Fibroblast of mammary gland (primary cell): ENCODE measurements around the gene SERPINA3.
A peak's percentile ranks its signal among the peaks of the same experiment; 100 is the strongest.

ENCODE experiments used
- DNase-seq: peaks from one replicate; pipeline ENCODE4 v3.0.0-alpha.2; 2010; ENCODE audit warnings: low read depth
- H3K4me3 ChIP-seq: 2 replicates; pipeline ENCODE4 v1.5.1; 2011; ENCODE audit warnings: low read depth, mild to moderate bottlenecking, low read length, moderate library complexity; ENCODE audit not compliant: control insufficient read depth
- TF ChIP-seq, protein P1 (sequence below): conservative IDR thresholded peaks from 2 replicates; pipeline ENCODE4 v1.5.1; 2011; ENCODE audit warnings: low read depth, low read length, inconsistent platforms; ENCODE audit not compliant: control insufficient read depth, insufficient read depth

The SERPINA3 gene

DNA sequence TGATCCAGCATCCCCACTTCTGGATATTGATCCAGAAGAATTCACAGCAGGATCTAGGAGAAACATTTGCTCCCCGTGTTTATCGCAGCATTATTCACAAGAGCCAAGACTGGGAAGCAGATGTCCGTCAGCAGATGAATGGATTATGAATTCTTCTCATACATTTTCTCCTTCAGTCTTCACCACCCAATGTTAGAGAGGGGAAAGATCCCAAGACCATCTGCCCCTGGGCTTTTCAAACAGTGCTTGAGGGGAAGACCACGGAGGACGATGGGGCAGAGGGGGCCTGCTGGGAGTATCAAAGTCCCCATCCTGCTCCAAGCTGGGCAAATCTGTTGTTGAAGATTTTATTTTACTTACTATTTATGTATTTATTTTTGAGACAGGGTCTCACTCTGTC is 41.1 kb downstream of the SERPINA3 start:
- TF ChIP-seq, protein P1, sequence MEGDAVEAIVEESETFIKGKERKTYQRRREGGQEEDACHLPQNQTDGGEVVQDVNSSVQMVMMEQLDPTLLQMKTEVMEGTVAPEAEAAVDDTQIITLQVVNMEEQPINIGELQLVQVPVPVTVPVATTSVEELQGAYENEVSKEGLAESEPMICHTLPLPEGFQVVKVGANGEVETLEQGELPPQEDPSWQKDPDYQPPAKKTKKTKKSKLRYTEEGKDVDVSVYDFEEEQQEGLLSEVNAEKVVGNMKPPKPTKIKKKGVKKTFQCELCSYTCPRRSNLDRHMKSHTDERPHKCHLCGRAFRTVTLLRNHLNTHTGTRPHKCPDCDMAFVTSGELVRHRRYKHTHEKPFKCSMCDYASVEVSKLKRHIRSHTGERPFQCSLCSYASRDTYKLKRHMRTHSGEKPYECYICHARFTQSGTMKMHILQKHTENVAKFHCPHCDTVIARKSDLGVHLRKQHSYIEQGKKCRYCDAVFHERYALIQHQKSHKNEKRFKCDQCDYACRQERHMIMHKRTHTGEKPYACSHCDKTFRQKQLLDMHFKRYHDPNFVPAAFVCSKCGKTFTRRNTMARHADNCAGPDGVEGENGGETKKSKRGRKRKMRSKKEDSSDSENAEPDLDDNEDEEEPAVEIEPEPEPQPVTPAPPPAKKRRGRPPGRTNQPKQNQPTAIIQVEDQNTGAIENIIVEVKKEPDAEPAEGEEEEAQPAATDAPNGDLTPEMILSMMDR = no peak
- H3K4me3 ChIP-seq = no peak overlapping the region
- no peak for DNase-seq

DNA sequence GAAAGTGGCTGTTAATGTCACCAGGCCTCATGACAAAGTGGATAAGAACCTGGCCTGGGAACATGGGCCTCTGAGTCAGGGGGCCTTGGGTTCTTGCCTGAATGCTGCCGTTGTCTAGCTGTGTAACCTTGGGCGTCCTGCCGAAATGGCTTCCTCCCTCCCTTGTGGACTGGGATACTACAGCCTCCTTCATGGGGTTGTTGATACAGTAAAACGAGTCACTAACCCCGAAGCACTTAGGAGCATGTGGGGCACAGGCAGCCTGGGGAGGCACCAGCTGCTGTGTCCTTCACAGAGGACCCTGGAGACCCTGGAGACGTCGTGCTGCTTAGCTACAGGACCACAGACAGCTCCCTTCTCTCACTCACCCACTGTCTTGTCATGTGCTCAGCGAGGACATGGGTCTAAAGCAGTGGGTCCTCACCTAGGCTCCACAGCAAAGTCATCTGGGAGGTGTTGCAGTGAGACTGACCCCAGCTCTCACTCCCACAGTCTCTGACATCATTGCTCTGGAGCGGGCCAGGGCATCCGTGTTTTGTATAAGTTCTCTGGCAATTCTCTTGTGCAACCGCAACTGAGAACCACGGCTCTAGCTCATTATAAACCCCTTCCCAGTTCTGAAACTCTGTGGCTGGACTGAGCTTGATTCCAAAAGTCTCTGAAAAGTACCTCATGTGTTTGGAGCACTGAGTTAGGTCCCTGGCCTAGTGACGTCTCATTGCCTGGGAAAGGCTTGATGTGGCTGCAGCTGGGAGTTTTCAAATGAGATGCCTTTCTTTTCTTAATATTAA is 42.1 kb downstream of the SERPINA3 start:
- TF ChIP-seq, protein P1 = no peak
- H3K4me3 ChIP-seq = no peak overlapping the region
- peak; percentile 12 for DNase-seq

DNA sequence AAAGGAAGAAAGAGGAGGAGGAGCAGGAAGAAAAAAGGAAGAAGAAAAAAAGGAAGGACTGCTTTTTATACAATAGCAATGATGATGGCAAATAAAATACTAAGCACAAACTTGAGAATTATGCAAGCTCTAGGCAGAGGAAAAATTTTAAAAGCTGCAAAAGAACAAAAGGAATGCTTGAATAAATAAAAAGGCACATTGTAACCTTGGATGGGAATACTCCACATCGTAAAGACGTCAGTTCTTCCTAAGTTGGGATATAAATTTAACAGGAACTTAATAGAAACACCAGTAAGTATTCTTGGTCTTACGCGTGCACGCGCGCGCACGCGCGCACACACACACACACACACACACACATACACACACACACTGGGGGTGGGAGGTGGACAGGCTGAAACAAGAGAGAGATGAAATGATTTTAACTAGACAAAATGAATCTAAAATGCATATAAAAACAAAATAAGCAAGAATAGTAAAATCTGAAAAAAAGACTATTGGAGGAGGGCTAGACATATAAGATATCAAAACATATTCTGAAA is 43.0 kb downstream of the SERPINA3 start:
- TF ChIP-seq, protein P1 = no peak
- H3K4me3 ChIP-seq = no peak overlapping the region
- DNase-seq = no peak

DNA sequence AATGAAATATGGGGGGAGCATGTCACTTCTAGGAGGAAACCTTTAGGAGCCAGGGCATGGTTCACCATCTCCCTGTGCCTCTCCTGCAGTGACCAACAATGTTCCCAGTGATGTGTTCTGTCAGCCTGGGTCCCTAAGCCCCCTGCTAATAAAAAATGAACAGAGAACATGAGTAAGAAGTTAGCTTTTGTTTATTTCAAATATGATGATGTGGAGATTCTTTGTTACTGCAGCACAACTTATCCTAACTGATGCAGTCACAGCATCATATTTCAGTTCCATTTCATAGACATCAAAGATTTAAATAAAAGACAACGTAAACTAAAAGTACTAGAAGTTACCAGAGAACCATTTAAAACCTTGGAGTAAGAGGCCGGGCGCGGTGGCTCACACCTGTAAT is 43.9 kb downstream of the SERPINA3 start:
- no peak overlapping the region for H3K4me3 ChIP-seq

DNA sequence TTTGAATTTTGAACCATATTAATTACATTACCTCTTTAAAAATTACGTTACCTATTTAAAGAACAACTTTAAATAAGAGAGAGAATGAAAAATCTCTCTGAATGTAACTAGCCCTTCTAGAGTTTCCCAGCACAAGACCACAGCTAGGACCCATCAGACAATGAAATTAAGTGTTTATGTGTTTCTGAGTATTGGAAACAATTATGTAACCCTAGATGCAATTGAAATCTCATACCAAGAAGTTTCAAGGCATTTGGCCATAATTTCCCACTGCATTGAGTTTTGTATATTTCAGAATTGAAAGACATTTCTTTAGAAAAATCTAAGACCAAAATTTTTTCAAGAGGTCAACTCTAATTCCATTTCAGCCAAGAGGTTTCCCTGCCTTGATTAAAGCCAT is 47.1 kb downstream of the SERPINA3 start:
- TF ChIP-seq, protein P1 = no peak
- no peak overlapping the region for H3K4me3 ChIP-seq
- no peak for DNase-seq

More for the DNA sequence above, 43.9 kb downstream of the SERPINA3 start:
- TF ChIP-seq, protein P1 = no peak
- no peak for DNase-seq

DNA sequence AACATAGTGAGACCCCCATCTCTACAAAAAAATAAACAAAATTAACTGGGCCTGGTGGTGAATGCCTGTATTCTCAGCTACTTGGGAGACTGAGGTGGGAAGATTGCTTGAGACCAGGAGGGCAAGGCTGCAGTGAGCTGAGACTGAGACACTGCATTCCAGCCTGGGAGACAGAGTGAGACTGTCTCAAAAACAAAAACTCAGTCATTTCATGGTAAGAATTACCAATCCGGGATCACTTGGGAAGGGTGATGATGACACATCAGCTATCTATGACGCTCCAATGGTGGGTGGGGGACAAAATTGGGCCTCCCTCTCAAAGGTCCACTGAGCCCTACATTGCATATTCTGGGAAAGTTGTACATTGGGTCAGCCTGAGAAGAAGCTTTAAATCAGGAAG is 47.7 kb downstream of the SERPINA3 start:
- TF ChIP-seq, protein P1 = no peak
- H3K4me3 ChIP-seq = no peak overlapping the region
- DNase-seq = peak; percentile 40
